ENCODE measurements around the gene NR1D1. TPM values are rescaled to one million over a fixed set of nuclear protein-coding genes. Genes with fewer than 3 reads are reported as not detected.

NR1D1 gene
- total RNA-seq, 1 experiment from 2014 or later: 7.5 TPM

DNA sequence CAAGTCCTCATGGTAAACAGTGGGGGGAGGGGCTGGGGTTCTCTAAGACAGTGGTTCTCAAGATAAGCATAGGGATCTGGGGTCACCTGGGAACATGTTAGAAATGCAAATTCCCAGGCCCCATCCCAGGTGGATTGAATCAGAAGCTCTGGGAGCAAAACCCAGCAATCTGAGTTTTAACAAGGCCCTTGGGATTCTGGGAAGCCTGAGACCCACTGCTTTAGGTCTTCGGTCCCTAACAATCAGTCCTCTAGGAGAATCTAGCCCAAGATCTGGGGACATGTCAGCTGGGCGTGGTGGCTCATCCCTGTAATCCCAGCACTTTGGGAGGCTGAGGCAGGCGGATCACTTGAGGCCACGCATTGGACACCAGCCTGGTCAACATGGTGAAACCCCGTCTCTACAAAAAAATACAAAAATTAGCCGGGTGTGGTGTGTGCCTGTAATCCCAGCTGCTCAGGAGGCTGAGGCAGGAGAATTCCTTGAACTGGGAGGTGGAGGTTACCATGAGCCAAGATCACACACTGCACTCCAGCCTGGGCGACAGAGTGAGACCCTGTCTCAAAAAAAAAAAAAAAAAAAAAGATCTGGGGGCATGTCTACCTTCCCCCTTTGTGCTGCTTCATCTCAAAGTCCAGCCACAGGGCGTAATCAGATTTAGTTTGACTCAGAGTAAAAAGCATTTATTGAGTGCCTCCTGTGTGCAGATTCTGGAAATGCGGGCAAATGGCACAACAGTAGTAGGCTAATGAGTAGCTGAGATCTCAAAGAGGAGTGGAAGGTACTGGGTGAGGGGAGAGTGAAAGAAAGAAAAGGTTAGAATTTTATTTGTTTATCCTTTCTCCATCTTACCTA is 8.8 kb upstream of the NR1D1 start:
- Mint-ChIP-seq H3K27ac (ENCODE audit: low read depth, unreplicated experiment) (peak overlapping the region; percentile 7), H3K4me3 (ENCODE audit: unreplicated experiment) (no peak overlapping the region)

DNA sequence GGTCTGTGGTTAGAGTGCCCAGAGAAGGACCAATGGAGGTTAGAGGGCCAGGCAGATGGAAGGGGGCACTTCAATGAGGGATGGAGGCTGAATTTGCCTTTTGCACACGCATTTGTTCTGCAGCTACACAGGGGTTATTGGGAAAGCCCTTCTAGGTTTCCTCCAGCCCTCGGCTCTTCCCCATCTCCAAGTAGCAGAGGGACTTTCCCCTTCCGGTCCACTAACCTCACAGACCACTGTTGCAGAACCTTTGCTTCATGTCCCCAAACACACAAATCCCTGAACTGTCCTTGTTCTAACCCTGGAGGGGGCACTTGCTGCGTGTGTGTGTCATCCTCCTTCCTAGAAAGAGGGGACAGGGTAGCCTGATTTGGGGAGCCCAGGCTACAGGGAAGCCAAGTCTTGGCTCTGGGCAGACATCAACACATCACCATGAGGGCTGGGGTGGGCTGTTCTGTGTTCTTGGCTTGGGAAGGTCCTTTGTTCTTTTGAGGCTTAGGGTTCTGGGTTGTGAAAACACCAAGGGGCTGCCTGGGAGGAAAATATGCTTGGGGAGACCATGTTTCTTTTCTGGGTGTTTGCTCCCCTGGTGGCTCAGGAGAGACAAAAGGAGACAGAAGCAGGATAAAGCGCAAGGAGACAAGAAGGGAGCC is 7.3 kb upstream of the NR1D1 start:
- intact Hi-C loops (cut with micrococcal nuclease): no loop called here
- POLR2A ChIA-PET: interaction anchor here (0.9 to 1.5 kb wide), 3 partner anchors 9 to 53 kb away, joined by 3 to 14 read pairs (median 5); partner anchors contain the start of gene MED24

More for the DNA sequence above, 8.8 kb upstream of the NR1D1 start:
- intact Hi-C loops (cut with micrococcal nuclease): no loop called here
- Mint-ChIP-seq H3K4me1 (ENCODE audit: insufficient read depth, unreplicated experiment) (peaks cover 54% of the 10 kb centered on the region), H3K36me3 (ENCODE audit: insufficient read depth, unreplicated experiment) (no peaks in the 10 kb centered on the region), H3K27me3 (ENCODE audit: insufficient read depth, unreplicated experiment) (no peaks in the 10 kb centered on the region), H3K9me3 (ENCODE audit: unreplicated experiment) (no peaks in the 10 kb centered on the region)
- no TSS peak for BruUV-seq (replicated peaks)
- peak; percentile 48 for DNase-seq (ENCODE audit: unreplicated experiment)
- POLR2A ChIA-PET: interaction anchor here (0.6 to 9.5 kb wide), 7 partner anchors 8 to 191 kb away, joined by 3 to 340 read pairs (median 4); partner anchors contain the start of genes CSF3 and NR1D1
- CTCF ChIA-PET: interaction anchor here (0.6 to 6.5 kb wide), 7 partner anchors 9 to 94 kb away, joined by 3 to 86 read pairs (median 32); partner anchors contain the start of genes CSF3 and NR1D1
- TF ChIP-seq, protein P1, sequence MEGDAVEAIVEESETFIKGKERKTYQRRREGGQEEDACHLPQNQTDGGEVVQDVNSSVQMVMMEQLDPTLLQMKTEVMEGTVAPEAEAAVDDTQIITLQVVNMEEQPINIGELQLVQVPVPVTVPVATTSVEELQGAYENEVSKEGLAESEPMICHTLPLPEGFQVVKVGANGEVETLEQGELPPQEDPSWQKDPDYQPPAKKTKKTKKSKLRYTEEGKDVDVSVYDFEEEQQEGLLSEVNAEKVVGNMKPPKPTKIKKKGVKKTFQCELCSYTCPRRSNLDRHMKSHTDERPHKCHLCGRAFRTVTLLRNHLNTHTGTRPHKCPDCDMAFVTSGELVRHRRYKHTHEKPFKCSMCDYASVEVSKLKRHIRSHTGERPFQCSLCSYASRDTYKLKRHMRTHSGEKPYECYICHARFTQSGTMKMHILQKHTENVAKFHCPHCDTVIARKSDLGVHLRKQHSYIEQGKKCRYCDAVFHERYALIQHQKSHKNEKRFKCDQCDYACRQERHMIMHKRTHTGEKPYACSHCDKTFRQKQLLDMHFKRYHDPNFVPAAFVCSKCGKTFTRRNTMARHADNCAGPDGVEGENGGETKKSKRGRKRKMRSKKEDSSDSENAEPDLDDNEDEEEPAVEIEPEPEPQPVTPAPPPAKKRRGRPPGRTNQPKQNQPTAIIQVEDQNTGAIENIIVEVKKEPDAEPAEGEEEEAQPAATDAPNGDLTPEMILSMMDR (IDR thresholded peaks at IDR 0.05; ENCODE audit: unreplicated experiment): no peak

DNA sequence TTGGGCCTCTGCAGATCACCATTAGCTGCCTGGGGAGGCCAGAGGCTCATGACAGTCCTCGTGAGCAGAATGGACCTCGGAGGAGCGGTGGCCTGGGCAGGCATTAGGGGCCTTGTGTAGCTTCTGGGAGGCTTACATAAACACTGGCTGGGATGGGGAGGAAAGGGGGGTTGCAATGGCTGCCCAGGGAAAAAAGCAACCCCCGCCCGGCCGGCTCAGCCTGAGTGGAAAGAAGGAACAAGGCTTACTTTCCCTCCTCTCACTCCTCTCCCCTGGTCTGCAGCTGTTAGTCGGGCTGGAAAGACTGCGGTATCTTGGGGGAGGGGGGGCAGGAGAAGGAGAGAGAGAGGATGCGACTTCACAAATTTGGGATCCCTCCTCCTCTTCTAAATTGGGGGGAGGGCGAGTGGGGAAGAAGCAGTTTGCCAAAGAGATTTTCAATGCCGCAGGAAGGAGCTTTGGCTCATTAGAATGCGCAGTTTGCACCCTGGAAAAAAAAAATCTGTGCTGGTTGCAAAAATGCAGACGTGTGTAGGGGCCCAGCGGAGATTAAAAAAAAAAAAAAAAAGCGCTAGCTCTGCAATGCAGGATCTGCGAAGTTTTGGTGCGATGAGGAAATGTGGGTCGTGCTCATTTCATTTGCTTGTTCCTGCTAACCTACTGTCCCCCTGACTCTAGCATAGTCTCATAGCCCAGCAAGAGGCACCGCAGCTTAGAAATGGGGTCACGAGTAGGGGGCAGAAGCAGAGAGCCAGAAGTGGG is 6.6 kb upstream of the NR1D1 start:
- Mint-ChIP-seq H3K36me3 (ENCODE audit: insufficient read depth, unreplicated experiment) (no peaks in the 10 kb centered on the region), H3K4me1 (ENCODE audit: insufficient read depth, unreplicated experiment) (peaks cover 33% of the 10 kb centered on the region), H3K4me3 (ENCODE audit: unreplicated experiment) (no peak overlapping the region), H3K9me3 (ENCODE audit: unreplicated experiment) (no peaks in the 10 kb centered on the region), H3K27ac (ENCODE audit: low read depth, unreplicated experiment) (peak overlapping the region; percentile 79), H3K27me3 (ENCODE audit: insufficient read depth, unreplicated experiment) (no peaks in the 10 kb centered on the region)
- intact Hi-C loops (cut with micrococcal nuclease): no loop called here
- CTCF ChIA-PET: interaction anchor here (0.6 to 0.9 kb wide), 4 partner anchors 8 to 1877 kb away, joined by 3 to 7 read pairs (median 3); no protein-coding TSS in a partner anchor
- TF ChIP-seq, protein P1 (IDR thresholded peaks at IDR 0.05; ENCODE audit: unreplicated experiment): no peak
- DNase-seq (ENCODE audit: unreplicated experiment): no peak
- POLR2A ChIA-PET: interaction anchor here (0.9 to 1.5 kb wide), 3 partner anchors 8 to 52 kb away, joined by 3 to 14 read pairs (median 5); partner anchors contain the start of gene MED24
- no TSS peak for BruUV-seq (replicated peaks)

More for the DNA sequence above, 7.3 kb upstream of the NR1D1 start:
- Mint-ChIP-seq H3K4me3 (ENCODE audit: unreplicated experiment) (peak overlapping the region; percentile 38), H3K27ac (ENCODE audit: low read depth, unreplicated experiment) (peak overlapping the region; percentile 79), H3K36me3 (ENCODE audit: insufficient read depth, unreplicated experiment) (no peaks in the 10 kb centered on the region), H3K4me1 (ENCODE audit: insufficient read depth, unreplicated experiment) (peaks cover 40% of the 10 kb centered on the region), H3K27me3 (ENCODE audit: insufficient read depth, unreplicated experiment) (no peaks in the 10 kb centered on the region), H3K9me3 (ENCODE audit: unreplicated experiment) (no peaks in the 10 kb centered on the region)
- no TSS peak for BruUV-seq (replicated peaks)
- DNase-seq (ENCODE audit: unreplicated experiment): no peak
- CTCF ChIA-PET: interaction anchor here (0.6 to 0.9 kb wide), 2 partner anchors 9 to 1876 kb away, joined by 3 to 7 read pairs; no protein-coding TSS in a partner anchor
- TF ChIP-seq, protein P1 (IDR thresholded peaks at IDR 0.05; ENCODE audit: unreplicated experiment): no peak
